Cardiac fibroblast (primary cell): Measurements from ENCODE around the gene DIAPH3.

Experiments
- DNase-seq, 2 donors: peaks; one replicate each; pipeline versions ENCODE4 v3.0.0 to v3.0.0-alpha.2; 2010; ENCODE audit warnings: low read depth in 2 of 2
- H3K4me3 ChIP-seq, 2 donors: replicated peaks in 1 of 2; 1 replicate in 1 of 2; 2 replicates in 1 of 2; pipeline ENCODE4 v1.5.1; 2011; ENCODE audit warnings: low read depth in 2 of 2, low read length in 2 of 2, mild to moderate bottlenecking in 2 of 2, moderate library complexity in 1 of 2
- TF ChIP-seq, protein P1 (sequence below): IDR thresholded peaks from one replicate; pipeline ENCODE4 v1.5.1; 2011; ENCODE audit warnings: low read depth, mild to moderate bottlenecking, low read length, inconsistent platforms

The DIAPH3 gene

DNA sequence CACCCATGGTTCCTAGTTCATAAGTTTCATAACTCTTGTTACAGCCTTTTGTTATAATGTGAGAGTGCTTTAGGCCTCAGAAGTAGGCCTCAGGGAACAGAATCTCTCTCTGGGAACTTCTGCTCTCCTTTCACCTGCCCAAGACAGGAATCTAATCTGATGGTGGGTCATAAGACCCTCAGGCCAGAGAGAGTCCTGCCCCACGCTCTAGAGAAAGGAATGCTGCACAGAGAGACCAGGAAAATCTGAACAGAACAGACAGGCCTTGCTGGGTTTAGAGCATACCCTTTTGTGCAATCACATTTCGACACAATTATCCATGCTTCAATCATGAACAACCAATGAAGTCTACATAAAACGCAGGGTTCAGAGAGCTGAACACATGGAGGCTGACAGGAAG lies 3.4 kb upstream of the DIAPH3 start:
- no peak for DNase-seq
- TF ChIP-seq, protein P1, sequence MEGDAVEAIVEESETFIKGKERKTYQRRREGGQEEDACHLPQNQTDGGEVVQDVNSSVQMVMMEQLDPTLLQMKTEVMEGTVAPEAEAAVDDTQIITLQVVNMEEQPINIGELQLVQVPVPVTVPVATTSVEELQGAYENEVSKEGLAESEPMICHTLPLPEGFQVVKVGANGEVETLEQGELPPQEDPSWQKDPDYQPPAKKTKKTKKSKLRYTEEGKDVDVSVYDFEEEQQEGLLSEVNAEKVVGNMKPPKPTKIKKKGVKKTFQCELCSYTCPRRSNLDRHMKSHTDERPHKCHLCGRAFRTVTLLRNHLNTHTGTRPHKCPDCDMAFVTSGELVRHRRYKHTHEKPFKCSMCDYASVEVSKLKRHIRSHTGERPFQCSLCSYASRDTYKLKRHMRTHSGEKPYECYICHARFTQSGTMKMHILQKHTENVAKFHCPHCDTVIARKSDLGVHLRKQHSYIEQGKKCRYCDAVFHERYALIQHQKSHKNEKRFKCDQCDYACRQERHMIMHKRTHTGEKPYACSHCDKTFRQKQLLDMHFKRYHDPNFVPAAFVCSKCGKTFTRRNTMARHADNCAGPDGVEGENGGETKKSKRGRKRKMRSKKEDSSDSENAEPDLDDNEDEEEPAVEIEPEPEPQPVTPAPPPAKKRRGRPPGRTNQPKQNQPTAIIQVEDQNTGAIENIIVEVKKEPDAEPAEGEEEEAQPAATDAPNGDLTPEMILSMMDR, result no peak
- H3K4me3 ChIP-seq, result no peak overlapping the region

DNA sequence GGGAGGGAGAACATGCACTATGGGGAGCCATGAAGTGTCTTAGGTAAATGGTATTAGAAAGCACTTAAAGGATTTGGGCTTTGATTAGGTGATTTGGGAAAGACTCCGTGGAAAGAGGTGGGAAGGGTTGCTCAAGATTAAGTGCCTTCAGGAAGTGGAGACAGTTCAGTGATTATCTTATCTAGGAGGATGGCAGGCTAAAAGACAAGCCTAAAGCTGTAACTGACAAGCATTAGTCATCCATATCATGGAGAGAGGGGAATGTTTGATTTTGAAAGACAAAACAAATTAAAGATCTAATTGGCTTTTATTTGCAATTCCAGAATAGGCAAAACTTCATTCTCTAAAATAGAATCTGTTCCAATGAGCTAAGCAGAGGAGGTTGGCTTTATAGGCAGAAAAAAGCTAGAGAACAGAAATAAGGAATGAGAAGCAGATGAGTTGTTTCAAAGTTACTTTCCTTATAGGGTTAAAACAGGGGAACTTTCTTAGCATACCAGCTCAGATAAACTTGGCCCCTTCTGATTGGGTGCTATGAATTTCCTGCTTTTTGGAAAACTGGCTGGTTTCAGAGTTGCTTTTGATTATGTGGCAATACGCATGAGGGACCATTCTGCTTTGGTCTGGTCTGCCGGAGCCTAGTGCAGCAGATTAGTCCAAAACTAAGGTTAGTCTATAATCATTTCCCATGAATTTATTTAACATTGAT lies 1.8 kb upstream of the DIAPH3 start:
- TF ChIP-seq, protein P1, result no peak
- peak in 1 of 2 donors; percentile 74 for DNase-seq
- no peak overlapping the region for H3K4me3 ChIP-seq

DNA sequence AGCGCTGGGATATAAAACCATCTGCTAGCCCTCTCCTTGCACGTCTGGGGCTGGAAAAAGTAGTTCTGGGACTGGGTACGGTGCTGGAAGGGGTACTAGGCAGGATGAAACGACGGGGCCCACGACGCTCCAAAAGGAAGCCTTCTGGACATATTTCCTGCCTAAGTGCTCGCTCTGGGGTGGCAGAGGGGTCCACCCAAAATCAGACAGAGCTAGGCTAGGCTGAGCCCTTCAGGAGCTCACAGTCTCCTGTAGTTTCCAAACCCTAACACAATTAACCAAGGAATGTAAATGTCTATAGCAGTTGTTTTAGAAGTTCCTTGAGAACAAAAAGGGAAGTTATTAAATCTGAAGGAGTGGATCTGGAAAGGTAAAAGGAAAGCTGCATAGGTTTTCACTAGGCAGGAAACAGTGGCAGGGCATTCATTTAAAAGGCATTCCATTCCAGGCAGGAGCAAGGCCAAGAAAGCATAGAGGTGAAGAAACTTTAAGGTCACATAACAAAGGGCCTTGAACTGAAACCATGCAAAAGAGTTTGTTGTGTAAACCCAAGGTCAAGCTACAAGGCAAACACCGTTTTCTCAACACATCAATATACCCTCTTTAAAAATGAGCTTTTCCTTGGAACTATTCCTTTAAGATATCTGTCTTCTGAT lies 634 bp upstream of the DIAPH3 start:
- TF ChIP-seq, protein P1, result no peak
- H3K4me3 ChIP-seq, result peak overlapping the region; percentile 93 to 94
- DNase-seq, result peak; percentile 35 to 47

DNA sequence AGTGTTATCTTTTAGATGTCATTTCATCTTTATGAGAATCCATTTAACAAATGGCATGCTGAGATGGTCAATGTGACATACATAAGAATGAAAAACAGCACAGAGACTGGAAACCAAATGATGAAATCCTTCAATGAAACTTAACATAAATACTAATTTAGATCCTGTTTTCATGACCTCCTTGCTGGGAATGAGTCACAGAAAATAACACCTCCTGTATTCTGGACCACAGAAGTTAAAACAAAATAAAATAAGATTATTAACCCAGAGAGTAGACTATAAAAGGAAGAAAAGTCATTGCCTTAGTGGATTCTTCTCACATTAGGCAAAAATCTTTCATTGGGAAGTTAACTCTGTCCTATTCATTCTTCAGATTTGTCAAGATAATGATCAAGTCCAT lies 1.6 kb downstream of the DIAPH3 start:
- TF ChIP-seq, protein P1, result no peak
- DNase-seq, result no peak
- peak overlapping the region in 1 of 2 donors; percentile 94 for H3K4me3 ChIP-seq

DNA sequence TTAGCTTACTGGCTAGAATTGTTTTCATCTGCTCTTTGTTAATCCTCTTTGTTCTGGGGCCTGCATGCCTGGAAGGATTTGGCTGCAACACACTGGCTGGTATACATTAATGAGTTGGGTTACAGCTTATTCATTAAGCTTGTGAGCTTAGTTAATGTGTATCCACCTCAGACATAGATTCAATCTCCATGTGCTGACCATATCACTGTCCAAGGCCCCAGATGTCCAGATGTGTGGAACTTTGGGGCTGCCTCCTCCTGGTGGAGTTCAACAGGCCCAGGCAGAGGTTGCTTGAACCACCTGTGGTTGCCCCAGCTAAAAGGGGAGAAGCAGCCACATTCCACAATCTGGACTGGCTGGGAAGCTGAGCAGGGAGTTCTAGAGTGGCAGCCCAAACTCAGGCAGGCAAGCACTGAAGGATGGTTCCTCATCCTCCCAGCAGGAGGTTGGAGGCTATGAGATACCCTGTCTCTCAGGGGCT lies 5.4 kb downstream of the DIAPH3 start:
- TF ChIP-seq, protein P1, result no peak
- no peak for DNase-seq
- no peak overlapping the region for H3K4me3 ChIP-seq

DNA sequence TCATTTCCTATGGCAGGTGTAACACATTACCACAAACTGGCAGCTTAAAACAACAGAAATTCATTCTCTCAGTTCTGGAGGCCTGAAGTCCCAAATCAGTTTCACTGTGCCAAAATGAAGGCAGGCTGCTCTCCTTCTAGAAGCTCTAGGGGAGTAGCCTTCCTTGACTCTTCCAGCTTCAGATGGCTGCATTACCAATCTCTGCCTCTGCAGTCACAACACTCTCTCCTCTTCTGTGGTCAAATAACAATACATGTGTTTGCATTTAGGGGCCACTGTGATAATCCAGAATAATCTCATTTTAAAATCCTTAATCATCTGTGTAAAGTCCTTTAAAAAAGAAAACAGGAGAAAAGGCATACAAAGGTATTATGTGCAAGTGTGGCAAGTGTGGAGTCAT lies 7.8 kb downstream of the DIAPH3 start:
- no peak overlapping the region for H3K4me3 ChIP-seq
- TF ChIP-seq, protein P1, result peak; percentile 7
- peak in 1 of 2 donors; percentile 28 for DNase-seq
